T-helper 17 cell (primary cell): Measurements from ENCODE around the gene KNDC1. TPM values are rescaled to one million over a fixed set of nuclear protein-coding genes. Genes with fewer than 3 reads are reported as not detected.

Experiments
- ATAC-seq: fragments of 150-1000 bp; cut with Tn5 transposase; 2 replicates; pipeline ENCODE4 v1.10.0; 2021; ENCODE audit warnings: mild to moderate bottlenecking, moderate library complexity
- DNase-seq, 3 donors: peaks; one replicate each; pipeline versions ENCODE4 v3.0.0 to v3.0.0-alpha.2; 2020 to 2021
- H3K9me3 ChIP-seq: one replicate; pipeline ENCODE4 v1.7.0; 2013; ENCODE audit warnings: low read length, mild to moderate bottlenecking; ENCODE audit not compliant: control insufficient read depth, poor library complexity, severe bottlenecking
- H3K27ac Mint-ChIP-seq: one replicate; pipeline ENCODE4 v1.8.0; 2022; ENCODE audit warnings: mild to moderate bottlenecking, moderate library complexity, mixed read lengths
- H3K27me3 Mint-ChIP-seq: one replicate; pipeline ENCODE4 v1.8.0; 2022; ENCODE audit warnings: mixed read lengths
- H3K36me3 Mint-ChIP-seq: one replicate; pipeline ENCODE4 v1.8.0; 2022; ENCODE audit warnings: low read depth, mixed read lengths
- H3K4me1 Mint-ChIP-seq: one replicate; pipeline ENCODE4 v1.8.0; 2022; ENCODE audit warnings: mild to moderate bottlenecking, mixed read lengths
- H3K4me3 Mint-ChIP-seq: one replicate; pipeline ENCODE4 v1.8.0; 2022; ENCODE audit warnings: mild to moderate bottlenecking, moderate library complexity, mixed read lengths
- total RNA-seq, 4 donors: library from RNA in 2 of 4; stranded (reverse) in 2 of 4; gene quantifications; one replicate each; pipeline ENCODE4 v1.2.3 and lab custom pipeline; 2022 to 2026

The KNDC1 gene
- total RNA-seq, 2 donors from 2014 or later: 0.42 to 1.1 TPM

DNA sequence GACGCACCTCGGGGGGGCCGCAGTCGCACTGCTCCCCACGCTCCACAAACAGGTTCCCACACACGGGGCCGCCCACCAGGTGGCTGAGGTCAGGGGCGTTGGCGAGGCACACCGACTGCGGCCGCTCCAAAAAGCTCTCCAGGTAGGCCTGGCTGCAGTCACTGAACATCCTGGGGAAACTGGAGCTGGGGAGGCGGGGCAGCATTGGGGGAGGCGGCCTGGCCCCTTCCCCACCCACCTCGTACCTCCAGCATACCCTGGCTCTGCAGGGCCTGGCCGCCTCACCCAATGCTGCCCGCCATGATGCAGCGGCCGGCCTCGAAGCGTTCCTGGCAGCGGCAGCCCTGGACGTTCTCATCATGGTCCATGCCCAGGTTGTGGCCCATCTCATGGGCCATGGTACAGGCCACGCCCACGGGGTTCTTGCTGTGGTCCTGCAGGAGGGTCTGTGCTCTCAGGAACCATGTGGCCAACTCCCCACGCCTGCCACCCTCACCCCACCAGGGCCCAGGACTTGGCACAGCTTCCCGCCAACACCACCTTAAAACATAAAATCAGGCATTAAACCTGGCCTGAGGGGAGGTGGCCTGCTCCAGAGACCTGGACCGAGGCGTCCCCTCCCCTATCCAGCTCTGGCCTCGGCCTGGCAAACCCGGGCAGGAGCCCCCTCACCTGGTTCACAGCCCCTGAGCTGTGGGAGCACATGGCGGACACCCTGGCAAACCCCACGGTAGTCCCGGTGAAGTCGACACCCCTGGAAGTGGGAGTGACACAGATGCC, 111.7 kb downstream of the KNDC1 start:
- no peak overlapping the region for H3K4me3 Mint-ChIP-seq
- H3K27ac Mint-ChIP-seq: no peak overlapping the region
- no peaks in the 10 kb centered on the region for H3K9me3 ChIP-seq
- H3K4me1 Mint-ChIP-seq: peaks cover 5% of the 10 kb centered on the region
- no peaks in the 10 kb centered on the region for H3K36me3 Mint-ChIP-seq
- DNase-seq: no peak
- no peaks in the 10 kb centered on the region for H3K27me3 Mint-ChIP-seq
- no peak for ATAC-seq

DNA sequence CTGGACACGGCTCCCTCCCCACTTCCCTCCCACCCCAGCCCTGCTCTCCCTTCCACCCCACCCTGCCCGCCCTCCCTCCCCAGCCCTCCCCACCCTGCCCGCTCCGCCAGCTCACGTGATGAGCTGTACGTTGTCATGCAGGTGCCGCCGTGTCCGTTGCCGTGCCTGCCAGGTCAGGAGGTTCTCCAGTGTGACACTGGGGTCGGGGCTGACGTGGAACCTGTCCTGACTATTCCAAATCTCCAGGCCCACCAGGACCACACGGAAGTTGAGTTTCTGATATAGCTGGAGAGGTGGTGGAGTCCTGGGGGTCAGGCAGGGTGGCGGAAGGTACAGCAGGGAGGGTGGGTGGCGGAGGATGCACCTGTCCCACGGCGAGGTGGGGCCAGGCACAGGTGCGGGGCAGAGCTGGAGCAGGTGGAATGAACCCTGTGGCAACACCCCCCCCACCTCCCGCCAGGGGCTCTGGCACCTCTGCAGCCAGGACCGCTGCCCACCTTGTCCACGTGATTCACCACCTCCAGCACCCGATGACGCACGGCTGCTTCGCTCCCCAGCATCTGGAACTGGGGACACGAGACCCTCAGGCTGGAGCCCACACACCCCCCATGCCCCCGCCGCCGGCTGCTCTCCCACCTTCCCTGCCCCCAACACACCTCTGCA, 112.4 kb downstream of the KNDC1 start:
- H3K4me1 Mint-ChIP-seq: peaks cover 6% of the 10 kb centered on the region
- H3K27ac Mint-ChIP-seq: no peak overlapping the region
- ATAC-seq (no peak), DNase-seq (no peak)
- peak overlapping the region; percentile 33 for H3K4me3 Mint-ChIP-seq
- H3K27me3 Mint-ChIP-seq: no peaks in the 10 kb centered on the region
- no peaks in the 10 kb centered on the region for H3K36me3 Mint-ChIP-seq
- no peaks in the 10 kb centered on the region for H3K9me3 ChIP-seq

- Mint-ChIP-seq H3K4me3 (no peak overlapping the region), H3K27ac (no peak overlapping the region), H3K27me3 (no peaks in the 10 kb centered on the region), H3K36me3 (no peaks in the 10 kb centered on the region), H3K4me1 (peaks cover 11% of the 10 kb centered on the region)
- DNase-seq (no peak), ATAC-seq (no peak)
- no peaks in the 10 kb centered on the region for H3K9me3 ChIP-seq
Measured at GRCh38 chr10:133272964-133273420, 113.0 kb downstream of the KNDC1 start.

DNA sequence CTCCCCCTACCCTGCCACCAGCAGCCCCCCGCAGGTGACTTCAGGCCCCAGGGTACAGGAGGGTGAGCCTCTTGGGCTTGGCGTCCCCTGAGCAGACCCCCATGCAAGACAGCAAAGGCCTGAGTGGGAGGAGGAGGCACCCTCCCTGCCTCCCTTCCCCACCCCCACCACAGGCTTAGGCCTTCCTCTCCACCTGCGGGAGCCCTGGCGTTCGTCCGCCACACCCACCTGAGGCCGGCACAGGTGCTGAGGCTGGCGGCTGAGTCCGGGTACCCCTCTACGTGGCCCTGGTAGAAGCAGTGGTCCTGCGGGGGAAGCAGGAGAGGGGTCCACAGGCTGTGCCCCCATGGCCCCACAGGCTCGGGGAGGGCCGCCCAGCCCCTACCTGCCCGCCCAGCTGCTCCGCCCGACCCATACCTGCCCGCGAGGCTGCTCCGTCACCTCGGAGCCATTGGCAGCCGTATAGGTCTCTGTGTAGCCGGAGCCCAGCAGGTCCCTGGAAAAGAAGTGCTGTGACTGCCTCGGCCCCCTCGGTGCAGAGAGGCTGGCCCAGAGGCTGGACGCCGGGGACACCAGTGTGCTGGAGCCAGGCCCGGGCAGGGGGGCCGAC, 113.6 kb downstream of the KNDC1 start:
- no peaks in the 10 kb centered on the region for H3K27me3 Mint-ChIP-seq
- no peak for ATAC-seq
- H3K4me1 Mint-ChIP-seq: peaks cover 15% of the 10 kb centered on the region
- DNase-seq: no peak
- peak overlapping the region; percentile 28 for H3K4me3 Mint-ChIP-seq
- H3K9me3 ChIP-seq: no peaks in the 10 kb centered on the region
- H3K27ac Mint-ChIP-seq: no peak overlapping the region
- H3K36me3 Mint-ChIP-seq: no peaks in the 10 kb centered on the region

DNA sequence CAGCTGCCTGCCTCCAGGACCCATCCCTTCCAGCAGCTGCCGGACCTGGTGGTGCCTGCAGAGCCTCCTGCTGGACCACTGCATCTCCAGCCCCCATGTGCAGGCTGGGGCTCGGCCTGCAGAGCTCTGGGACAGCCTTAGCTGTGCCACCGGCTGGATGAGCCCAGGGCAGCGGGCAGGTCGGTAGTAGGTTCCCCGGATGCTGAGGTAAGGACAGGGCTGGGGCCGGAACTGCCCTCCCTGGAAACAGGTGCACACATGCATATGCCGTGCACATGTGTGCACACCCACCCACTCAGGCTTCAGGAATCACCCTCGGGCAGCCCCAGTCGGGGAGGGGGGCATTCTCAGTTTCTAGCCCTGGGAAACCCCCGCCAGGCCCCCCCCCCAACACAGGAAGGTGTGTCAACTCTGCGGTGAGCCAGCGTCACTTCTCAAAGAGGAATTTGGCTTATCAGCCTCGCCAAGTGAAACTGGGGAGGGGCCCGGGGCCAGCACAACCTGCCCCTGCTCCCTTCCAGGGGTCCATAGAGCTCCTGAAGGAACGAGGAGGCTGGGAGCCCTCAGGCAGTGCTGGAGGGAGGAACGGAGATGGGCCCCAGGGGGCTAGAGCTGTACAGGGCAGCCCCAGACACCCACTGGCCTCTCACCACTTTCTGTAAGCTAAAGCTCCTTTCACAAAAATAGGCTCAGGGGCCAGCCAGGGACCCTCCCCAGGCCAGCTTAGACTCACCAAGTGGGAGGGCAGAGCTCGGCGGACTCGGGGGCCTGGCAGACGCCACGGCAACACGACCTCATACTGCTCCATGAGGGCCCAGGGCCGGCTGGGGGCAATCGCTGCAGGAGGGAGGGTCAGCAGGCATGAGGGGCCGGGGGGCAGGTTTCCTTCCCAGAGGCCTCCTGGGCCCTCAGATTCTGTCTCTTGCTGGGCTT, 115.0 kb downstream of the KNDC1 start:
- peaks cover 24% of the 10 kb centered on the region for H3K4me1 Mint-ChIP-seq
- H3K36me3 Mint-ChIP-seq: no peaks in the 10 kb centered on the region
- peak overlapping the region; percentile 95 for H3K4me3 Mint-ChIP-seq
- no peaks in the 10 kb centered on the region for H3K9me3 ChIP-seq
- peak; percentile 78 for ATAC-seq
- H3K27ac Mint-ChIP-seq: peak overlapping the region; percentile 96
- H3K27me3 Mint-ChIP-seq: no peaks in the 10 kb centered on the region
- peak; percentile 71 to 84 (median 74) for DNase-seq

- no peaks in the 10 kb centered on the region for H3K27me3 Mint-ChIP-seq
- peak overlapping the region; percentile 96 for H3K27ac Mint-ChIP-seq
- DNase-seq (peak in 1 of 3 donors; percentile 39), ATAC-seq (peak; percentile 29)
- no peaks in the 10 kb centered on the region for H3K9me3 ChIP-seq
- H3K4me1 Mint-ChIP-seq: peaks cover 24% of the 10 kb centered on the region
- H3K36me3 Mint-ChIP-seq: no peaks in the 10 kb centered on the region
- H3K4me3 Mint-ChIP-seq: peak overlapping the region; percentile 95
Measured at GRCh38 chr10:133275684-133276092, 115.7 kb downstream of the KNDC1 start.

Other genes with a start within 250 kb of the KNDC1 start
- not detected for gene CFAP46, start 217.6 kb upstream of the KNDC1 start, total RNA-seq
- not detected for gene ADGRA1, start 72.3 kb upstream of the KNDC1 start, total RNA-seq
- not detected for gene UTF1, start 70.0 kb downstream of the KNDC1 start, total RNA-seq
- gene VENTX, start 77.6 kb downstream of the KNDC1 start, total RNA-seq: under 1 TPM; 0.21 to 0.52 TPM
- gene ADAM8, start 116.6 kb downstream of the KNDC1 start, total RNA-seq: 100 to 1,000 TPM; 157 to 188 TPM
- 10 to 100 TPM; 73.6 to 75.4 TPM for gene TUBGCP2, start 148.7 kb downstream of the KNDC1 start, total RNA-seq
- 10 to 100 TPM; 28.1 to 33.2 TPM for gene ZNF511, start 148.7 kb downstream of the KNDC1 start, total RNA-seq
- 1 to 10 TPM in 1 of 2 donors, under 1 TPM in 1; 0.96 to 1.9 TPM for gene CALY, start 176.7 kb downstream of the KNDC1 start, total RNA-seq
- gene PRAP1, start 187.2 kb downstream of the KNDC1 start, total RNA-seq: not detected
- gene FUOM, start 197.8 kb downstream of the KNDC1 start, total RNA-seq: 1 to 10 TPM; 6.3 to 9.1 TPM
- 10 to 100 TPM; 18.2 to 20.2 TPM for gene ECHS1, start 213.1 kb downstream of the KNDC1 start, total RNA-seq
- gene PAOX, start 219.0 kb downstream of the KNDC1 start, total RNA-seq: 1 to 10 TPM; 3.5 to 6.3 TPM
- gene MTG1, start 233.9 kb downstream of the KNDC1 start, total RNA-seq: 10 to 100 TPM; 48.7 to 51.2 TPM